Heart left ventricle (tissue), 13 donors: Measurements from ENCODE around the gene SHC1.

Experiments used
- POLR2A ChIP-seq, 2 donors: fragments of 450-650 bp; IDR thresholded peaks; one replicate each; pipeline ENCODE4 v1.6.1; 2017; ENCODE audit warnings: antibody characterized with exemption in 2 of 2, mild to moderate bottlenecking in 2 of 2, moderate library complexity in 2 of 2
- TF ChIP-seq, protein P1 (sequence below), 12 donors: fragments of 200-600 bp; sonication (generic) in 4 of 12; IDR thresholded peaks; one replicate each; pipeline versions ENCODE4 v1.5.0 to v1.8.0; 2018 to 2022; ENCODE audit warnings: antibody characterized with exemption in 12 of 12, mild to moderate bottlenecking in 5 of 12
- donor health status: ischemic (EF 13 %, LVEDD 7.1; RV severe dilation, severe dysfunction).
- donor health status: DM: no; HTN: yes; CAD: no.
- donor health status: DM: no; HTN: no; CAD: no.
- donor health status: ischemic (EF 25% LVEDD 6.9; RV normal size, moderate dysfunction).
- donor health status: ischemic (EF 25% LVEDD 5.7; RV mildly dilated, moderate dysfunction).
- donor health status: ischemic (EF 35%, LVEDD 5.7; RV mildly dilated, moderate dysfunction).
- donor health status: nonischemic (EF 11% LVEDD 7.7; RV severe dilation, severe dysfunction).
- donor health status: DM: yes; HTN: yes; CAD: no.
- donor health status: PGD.
- donor health status: ischemic (EF 29% LVEDD 5.4; RV normal size, mild dysfunction).
- donor health status: nonischemic (EF 23%, LVEDD 6.1; RV moderate dilation, normal function).

- TF ChIP-seq, protein P1, sequence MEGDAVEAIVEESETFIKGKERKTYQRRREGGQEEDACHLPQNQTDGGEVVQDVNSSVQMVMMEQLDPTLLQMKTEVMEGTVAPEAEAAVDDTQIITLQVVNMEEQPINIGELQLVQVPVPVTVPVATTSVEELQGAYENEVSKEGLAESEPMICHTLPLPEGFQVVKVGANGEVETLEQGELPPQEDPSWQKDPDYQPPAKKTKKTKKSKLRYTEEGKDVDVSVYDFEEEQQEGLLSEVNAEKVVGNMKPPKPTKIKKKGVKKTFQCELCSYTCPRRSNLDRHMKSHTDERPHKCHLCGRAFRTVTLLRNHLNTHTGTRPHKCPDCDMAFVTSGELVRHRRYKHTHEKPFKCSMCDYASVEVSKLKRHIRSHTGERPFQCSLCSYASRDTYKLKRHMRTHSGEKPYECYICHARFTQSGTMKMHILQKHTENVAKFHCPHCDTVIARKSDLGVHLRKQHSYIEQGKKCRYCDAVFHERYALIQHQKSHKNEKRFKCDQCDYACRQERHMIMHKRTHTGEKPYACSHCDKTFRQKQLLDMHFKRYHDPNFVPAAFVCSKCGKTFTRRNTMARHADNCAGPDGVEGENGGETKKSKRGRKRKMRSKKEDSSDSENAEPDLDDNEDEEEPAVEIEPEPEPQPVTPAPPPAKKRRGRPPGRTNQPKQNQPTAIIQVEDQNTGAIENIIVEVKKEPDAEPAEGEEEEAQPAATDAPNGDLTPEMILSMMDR (IDR thresholded peaks at IDR 0.05), result no peak
- no peak for TF ChIP-seq POLR2A (IDR thresholded peaks at IDR 0.05)
Measured at GRCh38 chr1:155007251-155007828, 36.8 kb upstream of the SHC1 start.
